ENCODE results near the gene SLC47A1. TPM values are rescaled to one million over a fixed set of nuclear protein-coding genes. Genes with fewer than 3 reads are reported as not detected.
"Not testable (repeated sequence)": the region's sequence is repeated elsewhere in the genome, so short reads cannot be mapped to it uniquely, and the experiment has no call there.

Gene SLC47A1
- total RNA-seq, 3 donors from 2014 or later (not counting 1 experiment from before 2014, with no cell fraction given) = 0.29 to 1.3 (median 0.45) TPM

DNA sequence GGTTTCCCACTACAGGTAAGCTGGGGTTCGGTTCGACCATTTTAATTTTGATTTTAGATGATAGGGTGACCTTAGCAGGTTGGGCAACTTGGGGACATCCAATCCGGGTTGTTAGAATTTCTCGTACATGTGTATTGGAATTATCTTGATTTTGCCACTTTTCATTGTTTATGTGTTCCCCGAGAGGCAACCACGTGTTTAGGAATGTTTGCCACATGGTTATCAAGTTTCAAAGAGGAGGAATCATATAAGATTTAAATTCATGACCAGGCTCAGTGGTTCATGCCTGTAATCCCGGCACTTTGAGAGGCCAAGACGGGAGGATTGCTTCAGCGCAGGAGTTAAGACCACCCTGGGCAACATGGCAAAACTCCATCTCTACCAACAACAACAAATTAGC lies 10.0 kb upstream of the SLC47A1 start:
- TF ChIP-seq, protein P1, sequence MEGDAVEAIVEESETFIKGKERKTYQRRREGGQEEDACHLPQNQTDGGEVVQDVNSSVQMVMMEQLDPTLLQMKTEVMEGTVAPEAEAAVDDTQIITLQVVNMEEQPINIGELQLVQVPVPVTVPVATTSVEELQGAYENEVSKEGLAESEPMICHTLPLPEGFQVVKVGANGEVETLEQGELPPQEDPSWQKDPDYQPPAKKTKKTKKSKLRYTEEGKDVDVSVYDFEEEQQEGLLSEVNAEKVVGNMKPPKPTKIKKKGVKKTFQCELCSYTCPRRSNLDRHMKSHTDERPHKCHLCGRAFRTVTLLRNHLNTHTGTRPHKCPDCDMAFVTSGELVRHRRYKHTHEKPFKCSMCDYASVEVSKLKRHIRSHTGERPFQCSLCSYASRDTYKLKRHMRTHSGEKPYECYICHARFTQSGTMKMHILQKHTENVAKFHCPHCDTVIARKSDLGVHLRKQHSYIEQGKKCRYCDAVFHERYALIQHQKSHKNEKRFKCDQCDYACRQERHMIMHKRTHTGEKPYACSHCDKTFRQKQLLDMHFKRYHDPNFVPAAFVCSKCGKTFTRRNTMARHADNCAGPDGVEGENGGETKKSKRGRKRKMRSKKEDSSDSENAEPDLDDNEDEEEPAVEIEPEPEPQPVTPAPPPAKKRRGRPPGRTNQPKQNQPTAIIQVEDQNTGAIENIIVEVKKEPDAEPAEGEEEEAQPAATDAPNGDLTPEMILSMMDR (IDR thresholded peaks at IDR 0.05) = no peak
- Mint-ChIP-seq H3K27me3 (ENCODE audit: low read depth in 2 of 2) (peaks cover 6 to 14% of the 10 kb centered on the region in 2 donors), H3K4me1 (peaks cover 0 to 10% of the 10 kb centered on the region in 2 donors), H3K36me3 (no peaks in the 10 kb centered on the region), H3K27ac (no peak overlapping the region), H3K9me3 (no peaks in the 10 kb centered on the region), H3K4me3 (no peak overlapping the region)
- H3K9me3 ChIP-seq (ENCODE audit: control insufficient read depth, insufficient read depth, low read length) = no peaks in the 10 kb centered on the region
- intact Hi-C loops (cut with micrococcal nuclease) = no loop called here
- no peaks in the 10 kb centered on the region for H3K36me3 ChIP-seq (ENCODE audit: control insufficient read depth, insufficient read depth, low read length)
- WGBS (ENCODE audit: insufficient coverage) = 91% methylated on average over 9 of the region's 9 CpGs
- no peak for DNase-seq
- no peaks in the 10 kb centered on the region for H3K27me3 ChIP-seq (ENCODE audit: control insufficient read depth, insufficient read depth, low read length)
- H3K27ac ChIP-seq (ENCODE audit: low read length) = no peak overlapping the region
- no peak overlapping the region for H3K4me3 ChIP-seq (ENCODE audit: low read length)
- H3K4me1 ChIP-seq (ENCODE audit: control insufficient read depth, insufficient read depth, low read length) = no peaks in the 10 kb centered on the region
- ATAC-seq = no peak

DNA sequence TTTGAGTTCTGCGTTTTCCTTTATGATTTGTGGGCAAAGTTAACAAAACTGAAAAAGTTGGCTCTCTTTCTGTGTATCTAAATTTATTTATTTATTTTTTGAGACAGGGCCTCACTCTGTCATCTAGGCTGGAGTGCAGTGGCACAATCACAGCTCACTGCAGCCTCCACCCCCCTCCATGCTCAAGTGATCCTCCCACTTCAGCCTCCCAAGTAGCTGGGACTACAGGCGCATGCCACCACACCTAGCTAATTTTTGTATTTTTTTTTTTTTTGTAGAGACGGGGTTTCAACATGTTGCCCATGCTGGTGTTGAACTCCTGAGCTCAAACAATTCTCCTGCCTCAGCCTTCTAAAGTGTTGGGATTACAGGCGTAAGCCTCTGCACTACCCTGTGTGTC lies 6.7 kb upstream of the SLC47A1 start:
- H3K27ac Mint-ChIP-seq; H3K9me3 ChIP-seq (ENCODE audit: control insufficient read depth, insufficient read depth, low read length); ATAC-seq; DNase-seq; intact Hi-C loops (cut with micrococcal nuclease); H3K4me3 Mint-ChIP-seq; H3K4me1 ChIP-seq (ENCODE audit: control insufficient read depth, insufficient read depth, low read length); H3K27ac ChIP-seq (ENCODE audit: low read length); H3K9me3 Mint-ChIP-seq; H3K4me3 ChIP-seq (ENCODE audit: low read length); H3K4me1 Mint-ChIP-seq; H3K27me3 ChIP-seq (ENCODE audit: control insufficient read depth, insufficient read depth, low read length); H3K36me3 Mint-ChIP-seq; H3K36me3 ChIP-seq (ENCODE audit: control insufficient read depth, insufficient read depth, low read length): not testable (repeated sequence)
- WGBS (ENCODE audit: insufficient coverage) = 100% methylated on average over 3 of the region's 4 CpGs
- H3K27me3 Mint-ChIP-seq (ENCODE audit: low read depth in 2 of 2) = peaks cover 12 to 32% of the 10 kb centered on the region in 2 donors

GRCh38 chr17:19531780-19532501 lies 1.7 kb upstream of the SLC47A1 start:
- Histone ChIP-seq H3K27me3 (ENCODE audit: control insufficient read depth, insufficient read depth, low read length) (peaks cover 13% of the 10 kb centered on the region), H3K4me1 (ENCODE audit: control insufficient read depth, insufficient read depth, low read length) (peaks cover 8% of the 10 kb centered on the region), H3K36me3 (ENCODE audit: control insufficient read depth, insufficient read depth, low read length) (no peaks in the 10 kb centered on the region), H3K27ac (ENCODE audit: low read length) (no peak overlapping the region), H3K4me3 (ENCODE audit: low read length) (no peak overlapping the region), H3K9me3 (ENCODE audit: control insufficient read depth, insufficient read depth, low read length) (no peaks in the 10 kb centered on the region)
- no peak overlapping the region for H3K27ac Mint-ChIP-seq
- H3K36me3 Mint-ChIP-seq = no peaks in the 10 kb centered on the region
- ATAC-seq (no peak), DNase-seq (no peak)
- 81% methylated on average over 8 of the region's 8 CpGs for WGBS (ENCODE audit: insufficient coverage)
- H3K4me3 Mint-ChIP-seq = no peak overlapping the region
- TF ChIP-seq, protein P1 (IDR thresholded peaks at IDR 0.05) = no peak
- peaks cover 4 to 10% of the 10 kb centered on the region in 2 donors for H3K4me1 Mint-ChIP-seq
- H3K9me3 Mint-ChIP-seq = no peaks in the 10 kb centered on the region
- intact Hi-C loops (cut with micrococcal nuclease) = no loop called here
- peaks cover 32 to 47% of the 10 kb centered on the region in 2 donors for H3K27me3 Mint-ChIP-seq (ENCODE audit: low read depth in 2 of 2)

GRCh38 chr17:19533036-19533717 lies 477 bp upstream of the SLC47A1 start:
- no peak for ATAC-seq
- H3K36me3 Mint-ChIP-seq = no peaks in the 10 kb centered on the region
- H3K27me3 Mint-ChIP-seq (ENCODE audit: low read depth in 2 of 2) = peaks cover 36 to 41% of the 10 kb centered on the region in 2 donors
- peak overlapping the region; percentile 31 for H3K4me3 Mint-ChIP-seq
- H3K4me3 ChIP-seq (ENCODE audit: low read length) = no peak overlapping the region
- intact Hi-C loops (cut with micrococcal nuclease) = no loop called here
- H3K27ac ChIP-seq (ENCODE audit: low read length) = no peak overlapping the region
- H3K36me3 ChIP-seq (ENCODE audit: control insufficient read depth, insufficient read depth, low read length) = no peaks in the 10 kb centered on the region
- H3K4me1 Mint-ChIP-seq = peaks cover 4 to 10% of the 10 kb centered on the region in 2 donors
- peaks cover 13% of the 10 kb centered on the region for H3K27me3 ChIP-seq (ENCODE audit: control insufficient read depth, insufficient read depth, low read length)
- H3K9me3 ChIP-seq (ENCODE audit: control insufficient read depth, insufficient read depth, low read length) = no peaks in the 10 kb centered on the region
- DNase-seq = no peak
- H3K27ac Mint-ChIP-seq = no peak overlapping the region
- WGBS (ENCODE audit: insufficient coverage) = 21% methylated on average over 30 of the region's 30 CpGs
- TF ChIP-seq, protein P1 (IDR thresholded peaks at IDR 0.05) = no peak
- no peaks in the 10 kb centered on the region for H3K9me3 Mint-ChIP-seq
- H3K4me1 ChIP-seq (ENCODE audit: control insufficient read depth, insufficient read depth, low read length) = peaks cover 8% of the 10 kb centered on the region
